A549 (cell line): ENCODE results near the gene CLSTN2. TPM values are rescaled to one million over a fixed set of nuclear protein-coding genes. Genes with fewer than 3 reads are reported as not detected.

ENCODE experiments used
- ATAC-seq, 2 experiments: fragments of 200-7000 bp in 1 of 2; fragments of >200 bp in 1 of 2; cut with Nextera tagmentation in 1 of 2; cut with Tn5 transposase in 1 of 2; 3 replicates each; pipeline versions ENCODE4 v1.8.0 to v1.9.1; 2018 to 2020; ENCODE audit warnings: mild to moderate bottlenecking in 1 of 2, moderate library complexity in 1 of 2
- CTCF ChIA-PET: fragments of 300-600 bp; sonication (Branson Sonifier 250); formaldehyde crosslinking; extraction: SDS; loops from one replicate; lab custom pipeline; 2021; ENCODE audit warnings: antibody characterized with exemption, inconsistent platforms; lab: Yijun Ruan, JAX
- POLR2A ChIA-PET: fragments of 350-600 bp; formaldehyde crosslinking; extraction: SDS; loops from one replicate; lab custom pipeline; 2021; ENCODE audit warnings: antibody characterized with exemption, inconsistent platforms; lab: Yijun Ruan, JAX
- DNase-seq, 2 experiments: peaks; one replicate each; pipeline versions ENCODE4 v3.0.0 to v3.0.0-alpha.2; 2011 to 2016; ENCODE audit warnings: low read depth in 1 of 2, low spot score in 1 of 2
- FAIRE-seq: peaks from 2 replicates; lab custom pipeline; 2011; peaks lifted over from hg19 to GRCh38; lab: Jason Lieb, UNC
- H3K27ac ChIP-seq, 2 experiments: fragments of >200 bp; sonication (Bioruptor Twin); formaldehyde crosslinking; 3 replicates each; pipeline ENCODE4 v1.5.1; 2016 to 2017
- H3K4me1 ChIP-seq: fragments of >200 bp; sonication (Bioruptor Twin); formaldehyde crosslinking; 3 replicates; pipeline ENCODE4 v1.6.1; 2016
- H3K4me2 ChIP-seq: fragments of >200 bp; sonication (Bioruptor Twin); formaldehyde crosslinking; 3 replicates; pipeline ENCODE4 v1.6.1; 2016
- H3K4me3 ChIP-seq: fragments of >200 bp; sonication (Bioruptor Twin); formaldehyde crosslinking; 3 replicates; pipeline ENCODE4 v1.5.1; 2016
- H3K9me3 ChIP-seq: fragments of >200 bp; sonication (Bioruptor Twin); formaldehyde crosslinking; 3 replicates; pipeline ENCODE4 v1.6.1; 2016
- CBX8 ChIP-seq: fragments of 200-600 bp; sonication (generic); IDR thresholded peaks from 2 replicates; pipeline ENCODE4 v1.6.1; 2016
- CEBPB ChIP-seq, 2 experiments: fragments of >200 bp in 1 of 2; sonication (Bioruptor Twin) in 1 of 2; formaldehyde crosslinking in 1 of 2; IDR thresholded peaks; 2 replicates each; pipeline ENCODE4 v1.6.1; 2012 to 2016
- CHD2 ChIP-seq: fragments of 150-350 bp; IDR thresholded peaks from 2 replicates; pipeline ENCODE4 v1.6.1; 2014; ENCODE audit warnings: low read length; ENCODE audit not compliant: partially characterized antibody
- EHF ChIP-seq: fragments of 250-450 bp; sonication (Bioruptor Pico); IDR thresholded peaks from 2 replicates; pipeline ENCODE4 v1.5.0; 2020; ENCODE audit warnings: mild to moderate bottlenecking
- EHMT2 ChIP-seq: fragments of 200-600 bp; sonication (generic); IDR thresholded peaks from 2 replicates; pipeline ENCODE4 v1.6.1; 2016; ENCODE audit warnings: antibody characterized with exemption, low read depth, mild to moderate bottlenecking, moderate library complexity
- EP300 ChIP-seq, 2 experiments: fragments of >200 bp; sonication (Bioruptor Twin); formaldehyde crosslinking; IDR thresholded peaks; 2 replicates in 1 of 2; 3 replicates in 1 of 2; pipeline ENCODE4 v1.6.1; 2016 to 2017
- ESRRA ChIP-seq: fragments of 150-350 bp; IDR thresholded peaks from 2 replicates; pipeline ENCODE4 v1.6.1; 2014; ENCODE audit warnings: mild to moderate bottlenecking, low read length, borderline replicate concordance
- FOSB ChIP-seq: fragments of 250-450 bp; sonication (Bioruptor Pico); IDR thresholded peaks from 2 replicates; pipeline ENCODE4 v1.5.0; 2020; ENCODE audit warnings: mild to moderate bottlenecking, moderate library complexity
- FOSL2 ChIP-seq, 2 experiments: fragments of 450-650 bp in 1 of 2; fragments of >200 bp in 1 of 2; sonication (Bioruptor Twin) in 1 of 2; formaldehyde crosslinking; IDR thresholded peaks; 2 replicates each; pipeline versions ENCODE4 v1.5.0 to v1.6.1; 2016 to 2020; ENCODE audit warnings: mild to moderate bottlenecking in 1 of 2, moderate library complexity in 1 of 2
- HDAC2 ChIP-seq: fragments of 200-600 bp; sonication (generic); IDR thresholded peaks from 2 replicates; pipeline ENCODE4 v1.6.1; 2016
- HOXA7 ChIP-seq: fragments of 250-450 bp; sonication (Bioruptor Pico); IDR thresholded peaks from 2 replicates; pipeline ENCODE4 v1.5.0; 2020; ENCODE audit warnings: mild to moderate bottlenecking, moderate library complexity
- HOXB5 ChIP-seq: fragments of 250-450 bp; sonication (Bioruptor Pico); IDR thresholded peaks from 2 replicates; pipeline ENCODE4 v1.5.0; 2020; ENCODE audit warnings: mild to moderate bottlenecking, moderate library complexity
- JUN ChIP-seq, 2 experiments: fragments of >200 bp; sonication (Bioruptor Twin); formaldehyde crosslinking; IDR thresholded peaks; 2 replicates in 1 of 2; 3 replicates in 1 of 2; pipeline ENCODE4 v1.6.1; 2016 to 2017
- JUNB ChIP-seq: fragments of >200 bp; sonication (Bioruptor Twin); formaldehyde crosslinking; IDR thresholded peaks from 2 replicates; pipeline ENCODE4 v1.6.1; 2016
- MYC ChIP-seq: IDR thresholded peaks from 2 replicates; pipeline ENCODE4 v1.6.1; 2012; ENCODE audit warnings: mild to moderate bottlenecking, inconsistent platforms, low read length, improper control_type of control experiment, borderline replicate concordance
- NFE2L2 ChIP-seq: fragments of 150-350 bp; conservative IDR thresholded peaks from 2 replicates; pipeline ENCODE4 v1.6.1; 2014; ENCODE audit warnings: low read length
- PHF8 ChIP-seq: fragments of 200-600 bp; sonication (generic); IDR thresholded peaks from 2 replicates; pipeline ENCODE4 v1.6.1; 2016; ENCODE audit warnings: low read depth, mild to moderate bottlenecking, antibody characterized with exemption, moderate library complexity, borderline replicate concordance
- POLR2A ChIP-seq: IDR thresholded peaks from 2 replicates; pipeline ENCODE4 v1.6.1; 2012; ENCODE audit warnings: mild to moderate bottlenecking, low read length
- RCOR1 ChIP-seq: fragments of 150-350 bp; IDR thresholded peaks from 2 replicates; pipeline ENCODE4 v1.6.1; 2014; ENCODE audit warnings: antibody characterized with exemption, low read length, low read depth
- SMC3 ChIP-seq: fragments of >200 bp; sonication (Bioruptor Twin); formaldehyde crosslinking; IDR thresholded peaks from 3 replicates; pipeline ENCODE4 v1.6.1; 2018; ENCODE audit warnings: inconsistent platforms
- SREBF2 ChIP-seq: fragments of 450-650 bp; IDR thresholded peaks from 2 replicates; pipeline ENCODE4 v1.6.1; 2014; ENCODE audit warnings: mild to moderate bottlenecking, moderate library complexity
- TFCP2L1 ChIP-seq: fragments of 250-450 bp; sonication (Bioruptor Pico); IDR thresholded peaks from 2 replicates; pipeline ENCODE4 v1.5.0; 2021; ENCODE audit warnings: mild to moderate bottlenecking
- ZFP36 ChIP-seq: fragments of 450-650 bp; IDR thresholded peaks from 2 replicates; pipeline ENCODE4 v1.6.1; 2014; ENCODE audit warnings: borderline replicate concordance; ENCODE audit not compliant: partially characterized antibody
- WGBS: methylation state at CpG from one replicate; pipeline ENCODE4 v1.1.6; 2017; ENCODE audit errors: missing lambda C conversion rate; 5-methylcytosine and 5-hydroxymethylcytosine counted together
- polyA plus RNA-seq, 4 experiments: library from polyadenylated mRNA; depleted of rRNA in 3 of 4; stranded (reverse); fragments of >200 nt; fragmentation: RNase III in 1 of 4; extraction: RNeasy Plus Mini Kit Qiagen cat#74134 plus additional on column Dnase treatment in 1 of 4; gene quantifications; 2 replicates in 3 of 4; 3 replicates in 1 of 4; pipeline ENCODE4 v1.2.3, GENCODE V29; 2011 to 2017
- TF ChIP-seq, protein P1 (sequence below): fragments of >200 bp; sonication (Bioruptor Twin); formaldehyde crosslinking; IDR thresholded peaks from 2 replicates; pipeline ENCODE4 v1.6.1; 2016
- TF ChIP-seq, protein P2 (sequence below): fragments of >200 bp; sonication (Bioruptor Twin); formaldehyde crosslinking; IDR thresholded peaks from 3 replicates; pipeline ENCODE4 v1.5.1; 2016
- TF ChIP-seq, protein P3 (sequence below): IDR thresholded peaks from 2 replicates; pipeline ENCODE4 v1.6.1; 2012

Gene CLSTN2
- polyA plus RNA-seq, 2 of the 4 experiments (the other 2 are of a cell fraction): 0.03 to 0.04 TPM

DNA sequence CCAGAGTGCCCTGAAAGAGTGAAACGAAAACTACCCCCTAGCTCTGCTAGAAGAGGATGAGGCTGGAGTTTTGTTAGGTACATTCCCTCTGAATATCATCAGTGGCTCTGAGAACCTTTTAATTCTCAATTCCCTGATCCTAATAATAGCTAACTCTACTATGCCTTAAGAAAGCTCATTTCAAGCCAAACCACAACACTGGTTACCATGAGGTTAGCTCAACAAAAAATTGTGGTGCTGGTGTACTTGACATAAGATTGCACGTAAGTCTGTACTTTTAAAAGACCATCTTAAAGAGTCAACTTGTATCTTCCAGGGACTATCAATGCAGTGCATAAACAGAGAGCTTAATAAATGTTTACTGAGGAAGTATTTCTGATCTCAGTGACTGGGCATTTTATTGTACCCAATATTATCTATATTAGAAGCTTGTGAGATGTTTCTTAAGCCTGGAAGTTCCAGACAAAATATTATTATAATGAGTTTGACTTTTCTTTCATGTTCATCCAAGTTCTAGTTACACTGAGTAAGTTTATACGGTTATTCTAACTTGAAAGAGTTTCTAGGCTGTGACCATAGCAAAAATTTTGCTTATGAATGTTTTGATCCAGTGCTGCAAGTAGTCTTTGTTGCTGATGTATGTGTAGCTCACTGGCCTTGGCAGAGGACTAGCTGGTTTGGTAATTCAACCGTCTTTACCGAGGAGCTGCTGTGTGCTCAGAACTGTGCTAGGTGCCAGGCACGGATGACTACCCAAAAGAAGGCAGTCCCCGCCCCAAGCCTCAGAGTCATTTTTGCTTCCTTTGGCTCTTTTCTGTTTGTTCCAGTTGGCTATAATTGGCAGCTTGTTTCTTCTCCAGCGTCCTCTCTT is 408.5 kb downstream of the CLSTN2 start:
- DNase-seq (no peak), ATAC-seq (no peak), FAIRE-seq (no peak)
- CTCF ChIA-PET: no interaction called here
- Histone ChIP-seq H3K9me3 (no peaks in the 10 kb centered on the region), H3K4me2 (no peak overlapping the region), H3K4me1 (no peaks in the 10 kb centered on the region), H3K27ac (no peak overlapping the region), H3K4me3 (no peak overlapping the region)
- POLR2A ChIA-PET: no interaction called here
- WGBS: 8% methylated on average over 8 of the region's 8 CpGs
- TF ChIP-seq NFE2L2: no peak
- no peak for TF ChIP-seq JUN (IDR thresholded peaks at IDR 0.05)
- no peak for TF ChIP-seq HOXB5 (CRISPR knock-in tag)
- TF ChIP-seq TFCP2L1 (CRISPR knock-in tag): no peak
- TF ChIP-seq HOXA7 (CRISPR knock-in tag): no peak
- TF ChIP-seq SMC3: no peak
- TF ChIP-seq JUNB: no peak
- no peak for TF ChIP-seq POLR2A
- TF ChIP-seq MYC: no peak
- TF ChIP-seq, protein P1, sequence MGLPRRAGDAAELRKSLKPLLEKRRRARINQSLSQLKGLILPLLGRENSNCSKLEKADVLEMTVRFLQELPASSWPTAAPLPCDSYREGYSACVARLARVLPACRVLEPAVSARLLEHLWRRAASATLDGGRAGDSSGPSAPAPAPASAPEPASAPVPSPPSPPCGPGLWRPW: no peak
- no peak for TF ChIP-seq RCOR1
- TF ChIP-seq FOSL2 (IDR thresholded peaks at IDR 0.05): no peak
- TF ChIP-seq FOSL2 (CRISPR knock-in tag; IDR thresholded peaks at IDR 0.05): no peak
- no peak for TF ChIP-seq CBX8
- TF ChIP-seq, all 56 proteins: peak for 0

DNA sequence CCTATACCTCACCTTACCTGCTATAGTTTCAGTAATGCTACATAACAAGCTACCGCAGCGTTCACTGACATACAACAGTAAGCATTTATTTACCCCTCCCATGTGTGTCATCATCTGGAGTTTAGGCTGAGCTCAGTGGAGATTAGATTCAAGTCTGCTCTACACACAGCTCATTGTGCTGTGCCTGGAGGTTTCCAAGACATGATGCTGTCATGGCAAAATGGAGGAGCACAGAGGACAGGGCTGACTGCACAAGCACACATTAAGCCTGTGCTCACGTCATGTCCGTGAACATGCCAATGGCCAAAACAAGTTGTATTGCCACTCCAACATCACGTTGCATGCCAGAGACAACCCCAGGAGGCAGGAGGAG is 409.1 kb downstream of the CLSTN2 start:
- Histone ChIP-seq H3K27ac (no peak overlapping the region), H3K4me1 (no peaks in the 10 kb centered on the region), H3K4me2 (no peak overlapping the region), H3K9me3 (no peaks in the 10 kb centered on the region), H3K4me3 (no peak overlapping the region)
- CTCF ChIA-PET: no interaction called here
- POLR2A ChIA-PET: no interaction called here
- no peak for ATAC-seq
- no peak for FAIRE-seq
- TF ChIP-seq FOSB (CRISPR knock-in tag): no peak
- no peak for TF ChIP-seq PHF8
- no peak for TF ChIP-seq EHMT2
- TF ChIP-seq, protein P2, sequence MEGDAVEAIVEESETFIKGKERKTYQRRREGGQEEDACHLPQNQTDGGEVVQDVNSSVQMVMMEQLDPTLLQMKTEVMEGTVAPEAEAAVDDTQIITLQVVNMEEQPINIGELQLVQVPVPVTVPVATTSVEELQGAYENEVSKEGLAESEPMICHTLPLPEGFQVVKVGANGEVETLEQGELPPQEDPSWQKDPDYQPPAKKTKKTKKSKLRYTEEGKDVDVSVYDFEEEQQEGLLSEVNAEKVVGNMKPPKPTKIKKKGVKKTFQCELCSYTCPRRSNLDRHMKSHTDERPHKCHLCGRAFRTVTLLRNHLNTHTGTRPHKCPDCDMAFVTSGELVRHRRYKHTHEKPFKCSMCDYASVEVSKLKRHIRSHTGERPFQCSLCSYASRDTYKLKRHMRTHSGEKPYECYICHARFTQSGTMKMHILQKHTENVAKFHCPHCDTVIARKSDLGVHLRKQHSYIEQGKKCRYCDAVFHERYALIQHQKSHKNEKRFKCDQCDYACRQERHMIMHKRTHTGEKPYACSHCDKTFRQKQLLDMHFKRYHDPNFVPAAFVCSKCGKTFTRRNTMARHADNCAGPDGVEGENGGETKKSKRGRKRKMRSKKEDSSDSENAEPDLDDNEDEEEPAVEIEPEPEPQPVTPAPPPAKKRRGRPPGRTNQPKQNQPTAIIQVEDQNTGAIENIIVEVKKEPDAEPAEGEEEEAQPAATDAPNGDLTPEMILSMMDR: no peak
- TF ChIP-seq ESRRA: no peak
- no peak for TF ChIP-seq POLR2A
- TF ChIP-seq, protein P3, sequence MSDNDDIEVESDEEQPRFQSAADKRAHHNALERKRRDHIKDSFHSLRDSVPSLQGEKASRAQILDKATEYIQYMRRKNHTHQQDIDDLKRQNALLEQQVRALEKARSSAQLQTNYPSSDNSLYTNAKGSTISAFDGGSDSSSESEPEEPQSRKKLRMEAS: no peak
- TF ChIP-seq ZFP36: no peak
- no peak for TF ChIP-seq CEBPB (IDR thresholded peaks at IDR 0.05)
- no peak for TF ChIP-seq SREBF2
- TF ChIP-seq EP300 (IDR thresholded peaks at IDR 0.05): no peak
- no peak for DNase-seq
- 72% methylated on average over 5 of the region's 5 CpGs for WGBS

DNA sequence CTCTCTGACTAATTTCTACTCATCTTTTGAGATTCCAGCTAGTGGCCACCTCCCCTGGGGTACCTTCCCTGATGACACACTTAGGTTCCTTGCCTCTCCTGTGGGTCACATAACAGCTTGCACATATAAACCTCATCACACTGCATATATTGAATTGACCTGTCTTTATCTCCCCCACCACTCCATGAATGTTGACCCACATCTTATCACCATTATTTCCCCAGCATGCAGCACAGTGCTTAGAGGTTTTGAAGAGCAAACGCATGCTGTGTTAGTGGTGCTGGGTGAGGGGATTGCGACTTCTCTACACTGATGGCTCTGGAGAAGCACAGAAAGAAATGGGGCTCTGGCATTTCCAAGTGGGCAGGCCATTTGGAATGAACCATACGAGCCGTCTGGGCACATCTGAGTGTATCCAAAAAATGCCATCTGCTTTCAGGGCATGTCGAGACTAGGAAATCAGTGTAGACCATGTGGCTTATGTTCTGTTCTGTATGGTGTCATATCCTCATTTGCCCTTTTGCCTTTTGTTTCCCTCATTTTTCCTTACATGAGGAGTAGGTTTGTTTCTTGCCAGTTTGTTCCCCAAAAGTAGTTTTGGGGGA is 409.7 kb downstream of the CLSTN2 start:
- ATAC-seq (no peak), FAIRE-seq (no peak), DNase-seq (no peak)
- ChIA-PET CTCF (no interaction called here), POLR2A (no interaction called here)
- H3K27ac ChIP-seq: no peak overlapping the region
- no peaks in the 10 kb centered on the region for H3K4me1 ChIP-seq
- H3K9me3 ChIP-seq: no peaks in the 10 kb centered on the region
- no peak overlapping the region for H3K4me2 ChIP-seq
- no peak overlapping the region for H3K4me3 ChIP-seq
- TF ChIP-seq JUNB: no peak
- TF ChIP-seq, protein P3: no peak
- TF ChIP-seq CHD2: no peak
- TF ChIP-seq EHF (CRISPR knock-in tag): no peak
- TF ChIP-seq HDAC2: no peak
- 23% methylated on average over 5 of the region's 5 CpGs for WGBS
